K562 (cell line): Measurements from ENCODE around the gene DAZAP1.

Experiments used
- EP300 ChIP-seq: IDR thresholded peaks from 2 replicates; pipeline ENCODE4 v1.6.1; 2012; ENCODE audit warnings: low read length, improper control_type of control experiment
- POLR2AphosphoS5 ChIP-seq: IDR thresholded peaks from 2 replicates; pipeline ENCODE4 v1.6.1; 2011; ENCODE audit warnings: mild to moderate bottlenecking, low read depth, low read length, moderate library complexity; ENCODE audit not compliant: control insufficient read depth, insufficient read depth
- POLR3A ChIP-seq: IDR thresholded peaks from 2 replicates; pipeline ENCODE4 v1.6.1; 2011; ENCODE audit warnings: borderline replicate concordance, mild to moderate bottlenecking, moderate library complexity; ENCODE audit not compliant: insufficient read length, insufficient read depth; ENCODE audit errors: extremely low read depth
- ZNF224 ChIP-seq: sonication (generic); formaldehyde crosslinking; IDR thresholded peaks from 2 replicates; pipeline ENCODE4 v1.8.0; 2022; ENCODE audit warnings: mild to moderate bottlenecking, missing genetic modification reagents

GRCh38 chr19:1410136-1410786 is 2.9 kb downstream of the DAZAP1 start:
- TF ChIP-seq EP300 (no peak), POLR2AphosphoS5 (no peak), ZNF224 (CRISPR knock-in tag) (no peak), POLR3A (no peak)
